K562 (cell line): Measurements from ENCODE around the gene RBFOX2.

Experiments used
- GATA2 ChIP-seq: sonication (generic); formaldehyde crosslinking; IDR thresholded peaks from 2 replicates; pipeline ENCODE4 v1.4.0; 2020; ENCODE audit warnings: mild to moderate bottlenecking, missing genetic modification reagents
- GTF2F1 ChIP-seq: IDR thresholded peaks from 2 replicates; pipeline ENCODE4 v1.6.1; 2011; ENCODE audit warnings: low read depth, low read length, improper control_type of control experiment
- ZNF239 ChIP-seq: fragments of 250-450 bp; sonication (Bioruptor Pico); IDR thresholded peaks from 2 replicates; pipeline ENCODE4 v1.4.0; 2020; ENCODE audit warnings: mild to moderate bottlenecking

- no peak for TF ChIP-seq ZNF239
- no peak for TF ChIP-seq GTF2F1
- TF ChIP-seq GATA2: no peak
Observed at GRCh38 chr22:35910926-35911325, 117.7 kb downstream of the RBFOX2 start.
